ENCODE data around the gene GALNT11. TPM values are rescaled to one million over a fixed set of nuclear protein-coding genes. Genes with fewer than 3 reads are reported as not detected.

Gene GALNT11
- total RNA-seq, 1 donor from 2014 or later = 29.9 TPM

DNA sequence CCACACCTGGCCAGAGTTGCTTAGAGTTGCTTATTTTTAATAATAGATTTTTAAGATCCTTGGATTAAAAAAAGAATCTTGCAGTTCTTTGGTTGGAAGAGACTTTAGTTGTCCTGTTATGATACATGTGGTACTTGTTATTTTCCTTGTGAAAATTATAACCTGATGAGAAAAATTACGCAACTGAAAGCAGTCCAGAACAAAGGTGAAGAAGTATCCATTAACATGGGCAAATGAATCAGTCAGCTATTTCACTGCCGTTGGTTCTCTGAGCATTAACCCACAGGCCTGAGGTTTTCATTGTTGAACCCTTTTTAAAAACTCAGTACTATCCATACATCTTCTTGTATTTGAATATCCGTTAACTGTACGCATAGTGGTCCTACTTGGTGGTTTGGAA, 68.2 kb downstream of the GALNT11 start:
- DNase-seq (ENCODE audit: low read depth) = no peak
- TF ChIP-seq CTCF (conservative IDR thresholded peaks at IDR 0.05; ENCODE audit: low read depth, low read length) = no peak
- peak overlapping the region; percentile 41 for H3K4me3 ChIP-seq (ENCODE audit: low read depth, low read length)

DNA sequence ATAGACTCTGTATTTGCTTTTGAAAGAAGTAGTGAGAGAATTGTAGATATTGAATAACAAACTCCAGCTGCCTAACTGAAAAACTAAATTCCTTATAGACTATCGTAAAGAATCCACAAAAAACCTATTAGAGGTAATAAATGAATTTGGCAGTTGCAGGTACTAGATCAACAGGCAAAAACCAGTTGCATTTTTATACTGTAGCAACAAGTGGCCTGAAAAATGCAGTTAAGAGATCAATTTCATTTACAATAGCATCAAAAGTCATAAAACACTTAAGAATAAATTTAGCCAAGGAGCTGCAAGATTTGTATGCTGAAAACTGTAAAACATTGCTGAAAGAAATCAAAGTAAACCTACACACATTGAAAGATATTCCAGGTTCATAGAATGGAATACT, 70.3 kb downstream of the GALNT11 start:
- H3K4me3 ChIP-seq (ENCODE audit: low read depth, low read length) = peak overlapping the region; percentile 41
- no peak for TF ChIP-seq CTCF (conservative IDR thresholded peaks at IDR 0.05; ENCODE audit: low read depth, low read length)
- no peak for DNase-seq (ENCODE audit: low read depth)

DNA sequence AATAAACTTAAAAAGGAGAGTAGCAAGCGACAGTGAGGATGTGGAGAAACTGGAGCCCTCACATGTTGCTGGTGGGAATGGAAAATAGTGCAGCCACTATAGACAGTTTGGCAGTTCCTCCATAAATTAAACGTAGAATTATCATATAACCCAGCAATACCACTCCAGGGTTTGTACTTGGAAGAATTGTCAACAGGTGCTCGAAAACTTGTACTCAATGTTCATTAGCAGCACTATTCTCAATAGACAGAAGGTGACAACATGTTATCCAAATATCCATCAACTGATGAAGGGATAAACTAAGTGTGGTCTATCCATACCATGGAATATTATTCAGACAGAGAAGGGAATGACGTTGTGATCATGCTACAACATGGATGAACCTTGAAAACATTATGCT, 71.9 kb downstream of the GALNT11 start:
- H3K4me3 ChIP-seq (ENCODE audit: low read depth, low read length) = no peak overlapping the region
- TF ChIP-seq CTCF (conservative IDR thresholded peaks at IDR 0.05; ENCODE audit: low read depth, low read length) = no peak
- DNase-seq (ENCODE audit: low read depth) = no peak

GRCh38 chr7:152103066-152103465, 77.6 kb downstream of the GALNT11 start:
- DNase-seq (ENCODE audit: low read depth) = no peak
- TF ChIP-seq CTCF (conservative IDR thresholded peaks at IDR 0.05; ENCODE audit: low read depth, low read length) = no peak
- H3K4me3 ChIP-seq (ENCODE audit: low read depth, low read length) = no peak overlapping the region

GRCh38 chr7:152103691-152104090, 78.2 kb downstream of the GALNT11 start:
- TF ChIP-seq CTCF (conservative IDR thresholded peaks at IDR 0.05; ENCODE audit: low read depth, low read length) = no peak
- no peak for DNase-seq (ENCODE audit: low read depth)
- H3K4me3 ChIP-seq (ENCODE audit: low read depth, low read length) = no peak overlapping the region

- no peak for DNase-seq (ENCODE audit: low read depth)
- no peak overlapping the region for H3K4me3 ChIP-seq (ENCODE audit: low read depth, low read length)
- no peak for TF ChIP-seq CTCF (conservative IDR thresholded peaks at IDR 0.05; ENCODE audit: low read depth, low read length)
Measured at GRCh38 chr7:152105205-152105604, 79.7 kb downstream of the GALNT11 start.

GRCh38 chr7:152106990-152107389, 81.5 kb downstream of the GALNT11 start:
- DNase-seq (ENCODE audit: low read depth) = no peak
- H3K4me3 ChIP-seq (ENCODE audit: low read depth, low read length) = no peak overlapping the region
- no peak for TF ChIP-seq CTCF (conservative IDR thresholded peaks at IDR 0.05; ENCODE audit: low read depth, low read length)

Data from epithelial cell of proximal tubule (primary cell).